ACC112 (cell line): Measurements from ENCODE around the gene SRPX2.

Experiments
- H2AFZ ChIP-seq: fragments of 200-600 bp; sonication (generic); one replicate; pipeline ENCODE4 v1.6.0; 2017; ENCODE audit warnings: antibody characterized with exemption, low read length; ENCODE audit not compliant: unreplicated experiment
- H3K27ac ChIP-seq: fragments of 200-600 bp; sonication (generic); 2 replicates; pipeline ENCODE4 v1.5.1; 2014; ENCODE audit warnings: low read depth, mild to moderate bottlenecking, antibody characterized with exemption, low read length, moderate library complexity
- H3K27me3 ChIP-seq: fragments of 200-600 bp; sonication (generic); 2 replicates; pipeline ENCODE4 v1.6.1; 2014; ENCODE audit warnings: mild to moderate bottlenecking, antibody characterized with exemption, low read length, moderate library complexity, mixed read lengths; ENCODE audit not compliant: insufficient read depth
- H3K36me3 ChIP-seq: fragments of 200-600 bp; sonication (generic); 2 replicates; pipeline ENCODE4 v1.6.1; 2016; ENCODE audit warnings: mild to moderate bottlenecking, antibody characterized with exemption, low read length, moderate library complexity, mixed read lengths; ENCODE audit not compliant: insufficient read depth
- H3K4me1 ChIP-seq: fragments of 200-600 bp; sonication (generic); one replicate; pipeline ENCODE4 v1.6.1; 2016; ENCODE audit warnings: low read length, mixed read lengths; ENCODE audit not compliant: insufficient read depth, unreplicated experiment, control insufficient read depth
- H3K4me3 ChIP-seq: fragments of 200-600 bp; sonication (generic); 2 replicates; pipeline ENCODE4 v1.5.1; 2014; ENCODE audit warnings: mild to moderate bottlenecking, low read depth, low read length
- H3K79me2 ChIP-seq: fragments of 200-600 bp; sonication (generic); one replicate; pipeline ENCODE4 v1.6.0; 2016; ENCODE audit warnings: low read length; ENCODE audit not compliant: control insufficient read depth, unreplicated experiment, insufficient read depth

The SRPX2 gene

DNA sequence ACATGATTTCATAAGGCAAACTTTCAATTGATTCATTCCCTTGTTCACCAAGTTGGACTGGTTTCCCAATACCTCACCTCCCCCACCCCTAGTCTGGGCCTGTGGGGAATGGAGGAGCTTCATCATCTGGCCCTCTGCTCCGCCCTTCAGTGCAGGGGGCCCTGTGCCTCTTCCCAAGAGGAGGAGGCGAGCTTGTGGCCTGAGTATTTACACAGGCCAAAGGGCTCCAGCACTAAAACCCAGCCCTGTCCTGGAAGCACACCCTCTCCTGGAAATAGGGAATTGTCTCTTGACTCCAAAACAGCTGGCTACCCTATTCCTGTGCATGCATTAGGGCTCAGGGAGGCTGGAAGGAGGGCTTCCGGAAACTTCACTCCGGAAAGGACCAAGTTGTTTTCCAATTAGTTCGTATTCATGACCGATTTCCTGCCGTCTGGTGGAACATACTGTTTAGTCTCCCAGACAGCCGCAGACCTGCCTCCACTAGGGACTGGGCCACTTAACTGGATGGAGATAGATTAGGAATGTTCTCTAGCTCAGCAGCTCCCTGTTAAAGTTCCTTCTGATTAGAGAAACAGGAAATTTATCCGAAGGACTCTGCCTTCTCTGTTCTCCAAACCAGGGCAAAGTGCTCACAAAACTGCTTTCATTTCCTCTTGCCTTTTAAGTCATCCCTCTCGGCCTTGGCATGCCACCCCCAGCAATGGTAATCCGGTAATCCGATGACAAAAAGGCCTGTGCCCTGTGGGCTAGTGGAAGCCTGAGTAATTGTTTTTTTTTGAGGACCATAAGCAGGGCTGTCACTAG is 5.8 kb downstream of the SRPX2 start:
- peaks cover 51% of the 10 kb centered on the region for H3K4me1 ChIP-seq
- H2AFZ ChIP-seq: no peak overlapping the region
- H3K4me3 ChIP-seq: peak overlapping the region; percentile 95
- peaks cover 29% of the 10 kb centered on the region for H3K79me2 ChIP-seq
- peaks cover 8% of the 10 kb centered on the region; the same call in 1 of the 2 replicates for H3K36me3 ChIP-seq
- H3K27ac ChIP-seq: peak overlapping the region; percentile 99
- no peaks in the 10 kb centered on the region for H3K27me3 ChIP-seq

DNA sequence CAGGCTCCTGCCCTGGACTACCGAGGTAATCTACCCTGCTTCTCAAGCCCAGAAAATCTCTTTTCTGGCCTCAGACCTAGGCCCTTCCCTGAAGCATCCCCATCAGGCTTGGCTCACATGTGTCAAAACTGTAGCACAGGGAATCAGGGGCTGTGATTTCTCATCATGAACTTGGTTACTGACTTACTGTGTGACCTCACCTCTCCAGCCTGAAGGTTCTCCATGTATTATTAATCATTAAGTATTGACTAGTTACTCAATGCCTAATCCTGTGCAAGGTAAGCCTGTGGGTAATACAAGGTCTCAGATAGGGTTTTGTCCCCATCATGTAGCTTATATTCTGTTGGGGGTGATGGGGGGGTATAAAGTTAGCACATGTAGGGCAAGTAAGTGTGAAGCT is 6.8 kb downstream of the SRPX2 start:
- no peak overlapping the region for H3K4me3 ChIP-seq
- peaks cover 8% of the 10 kb centered on the region; the same call in 1 of the 2 replicates for H3K36me3 ChIP-seq
- no peaks in the 10 kb centered on the region for H3K27me3 ChIP-seq
- peak overlapping the region; percentile 99 for H3K27ac ChIP-seq
- H2AFZ ChIP-seq: no peak overlapping the region
- H3K79me2 ChIP-seq: peaks cover 18% of the 10 kb centered on the region
- peaks cover 48% of the 10 kb centered on the region for H3K4me1 ChIP-seq

DNA sequence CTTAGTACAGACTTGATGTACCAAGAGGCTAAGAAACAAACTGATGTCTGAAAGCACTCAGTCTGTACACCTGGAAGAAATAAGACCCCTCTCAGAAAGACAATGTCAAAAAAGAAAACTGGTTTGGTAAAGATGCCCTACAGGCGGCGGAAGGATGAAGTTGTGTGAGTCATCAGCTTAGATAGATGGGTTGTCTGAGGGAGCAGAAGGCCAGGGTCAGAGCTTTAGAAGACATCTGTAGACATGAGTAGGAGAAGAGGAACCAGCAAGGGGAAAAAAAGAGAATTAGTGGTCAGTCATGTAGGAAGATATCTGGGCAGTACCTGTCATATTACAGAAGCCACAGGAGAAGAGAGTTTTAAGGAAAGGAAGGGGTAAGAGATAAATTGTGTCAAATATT is 8.3 kb downstream of the SRPX2 start:
- Histone ChIP-seq H2AFZ (no peak overlapping the region), H3K4me1 (peaks cover 35% of the 10 kb centered on the region), H3K27ac (no peak overlapping the region), H3K27me3 (no peaks in the 10 kb centered on the region), H3K4me3 (no peak overlapping the region), H3K79me2 (peaks cover 10% of the 10 kb centered on the region), H3K36me3 (peaks cover 8% of the 10 kb centered on the region; the same call in 1 of the 2 replicates)

DNA sequence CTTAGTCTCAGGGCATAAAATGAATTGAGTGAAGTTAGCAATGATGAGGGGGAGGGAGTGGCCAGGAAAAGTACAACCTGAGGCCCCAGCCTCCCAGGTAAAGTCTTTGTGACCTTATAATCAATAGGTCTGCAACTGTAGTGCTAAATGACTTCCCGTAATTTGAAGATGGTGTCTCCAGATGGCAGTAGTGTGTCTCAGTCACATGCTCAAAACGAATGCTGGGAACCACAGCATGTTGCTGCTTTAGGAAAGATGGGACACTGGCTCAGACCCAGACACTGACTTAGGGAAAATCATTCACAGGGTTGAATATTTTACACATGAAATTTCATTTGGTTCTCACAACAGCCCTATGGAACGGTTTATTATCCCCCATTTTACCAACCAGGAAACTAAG is 10.3 kb downstream of the SRPX2 start:
- Histone ChIP-seq H2AFZ (no peak overlapping the region), H3K36me3 (peaks cover 8% of the 10 kb centered on the region; the same call in 1 of the 2 replicates), H3K4me1 (peaks cover 29% of the 10 kb centered on the region), H3K4me3 (no peak overlapping the region), H3K27me3 (no peaks in the 10 kb centered on the region), H3K27ac (peak overlapping the region; percentile 23; the same call in 1 of the 2 replicates), H3K79me2 (peaks cover 9% of the 10 kb centered on the region)

DNA sequence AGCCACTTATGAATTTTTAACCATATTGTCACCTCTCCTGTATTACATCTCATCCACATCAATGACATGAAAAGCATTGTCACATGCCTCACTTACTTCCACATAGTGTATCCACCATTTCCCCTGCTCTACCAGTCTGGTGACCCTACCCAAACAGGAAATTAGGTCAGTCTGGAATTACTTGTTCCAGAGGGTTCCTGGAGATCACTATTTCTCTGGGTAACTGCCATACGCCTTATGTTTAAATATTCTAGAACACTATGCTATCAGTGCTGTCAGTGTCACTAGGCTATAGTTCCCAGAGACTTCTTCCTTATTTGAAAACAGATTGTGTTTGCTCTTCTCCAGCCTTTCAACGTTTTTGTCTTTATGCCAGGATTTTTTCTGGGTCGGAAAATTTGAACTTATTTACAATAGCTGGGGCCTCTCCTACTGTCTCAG is 15.0 kb downstream of the SRPX2 start:
- H3K36me3 ChIP-seq: peaks cover 9% of the 10 kb centered on the region; the same call in 1 of the 2 replicates
- no peak overlapping the region for H3K4me3 ChIP-seq
- H3K27ac ChIP-seq: peak overlapping the region; percentile 18
- peaks cover 39% of the 10 kb centered on the region for H3K4me1 ChIP-seq
- no peaks in the 10 kb centered on the region for H3K27me3 ChIP-seq
- H2AFZ ChIP-seq: no peak overlapping the region
- H3K79me2 ChIP-seq: peaks cover 6% of the 10 kb centered on the region

DNA sequence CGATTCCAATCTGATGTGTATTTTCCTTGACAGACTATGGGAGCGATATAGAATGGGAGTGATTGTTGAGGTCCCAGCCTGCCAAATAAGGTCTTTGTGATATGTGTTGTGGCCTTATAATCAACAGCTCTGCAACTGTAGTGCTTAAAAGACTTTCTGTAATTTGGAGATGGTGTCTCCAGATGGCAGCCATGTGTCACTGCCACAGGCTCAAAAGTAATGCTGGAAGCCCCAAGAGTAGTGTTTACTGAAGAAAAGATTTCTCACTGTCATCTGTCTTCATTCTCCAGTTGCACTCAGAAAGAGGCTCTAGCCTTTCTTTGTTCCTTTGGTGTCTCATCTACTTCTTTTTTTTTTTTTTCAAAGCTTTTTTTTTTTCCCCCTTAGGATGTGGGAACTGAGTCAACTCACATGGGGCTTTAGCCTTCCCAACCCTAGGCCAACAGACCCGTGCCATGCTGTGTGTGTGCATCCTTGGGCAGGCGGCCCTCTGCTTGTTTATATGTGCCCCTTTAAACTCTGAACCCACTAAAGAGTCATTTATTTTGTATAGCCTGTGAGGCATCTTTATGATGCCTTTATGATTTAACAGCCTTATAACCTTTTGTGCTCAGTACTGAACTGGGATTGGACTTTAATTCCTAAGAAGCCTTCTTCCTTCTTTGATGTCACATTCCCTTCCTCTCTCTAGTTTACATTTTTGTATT is 15.6 kb downstream of the SRPX2 start:
- H3K4me3 ChIP-seq: no peak overlapping the region
- H3K27me3 ChIP-seq: no peaks in the 10 kb centered on the region
- H3K4me1 ChIP-seq: peaks cover 34% of the 10 kb centered on the region
- no peak overlapping the region for H2AFZ ChIP-seq
- peaks cover 6% of the 10 kb centered on the region for H3K79me2 ChIP-seq
- H3K36me3 ChIP-seq: peaks cover 9% of the 10 kb centered on the region; the same call in 1 of the 2 replicates
- H3K27ac ChIP-seq: peak overlapping the region; percentile 18

DNA sequence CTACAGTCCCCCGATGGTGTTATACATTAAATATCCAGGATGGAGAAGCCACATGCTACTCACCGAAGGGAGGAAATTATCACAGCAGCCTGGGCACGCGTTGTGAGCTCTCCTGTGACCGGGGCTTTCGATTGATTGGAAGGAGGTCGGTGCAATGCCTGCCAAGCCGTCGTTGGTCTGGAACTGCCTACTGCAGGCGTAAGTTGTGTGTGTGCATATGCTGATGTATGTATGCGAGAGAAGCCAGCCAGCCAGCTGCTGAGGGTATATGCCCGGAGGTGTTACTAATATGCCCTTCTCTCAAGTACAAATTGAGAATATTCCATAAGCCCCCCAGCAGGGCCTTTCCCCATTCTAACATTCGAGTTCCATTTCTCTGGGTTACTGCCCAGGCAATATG is 18.2 kb downstream of the SRPX2 start:
- H3K27me3 ChIP-seq: no peaks in the 10 kb centered on the region
- H3K27ac ChIP-seq: 0 out of 2 replicates have a peak overlapping the region, but pooled peaks have one; percentile 44
- H3K79me2 ChIP-seq: peaks cover 6% of the 10 kb centered on the region
- H2AFZ ChIP-seq: no peak overlapping the region
- H3K36me3 ChIP-seq: peaks cover 12% of the 10 kb centered on the region
- H3K4me1 ChIP-seq: peaks cover 33% of the 10 kb centered on the region
- H3K4me3 ChIP-seq: no peak overlapping the region

DNA sequence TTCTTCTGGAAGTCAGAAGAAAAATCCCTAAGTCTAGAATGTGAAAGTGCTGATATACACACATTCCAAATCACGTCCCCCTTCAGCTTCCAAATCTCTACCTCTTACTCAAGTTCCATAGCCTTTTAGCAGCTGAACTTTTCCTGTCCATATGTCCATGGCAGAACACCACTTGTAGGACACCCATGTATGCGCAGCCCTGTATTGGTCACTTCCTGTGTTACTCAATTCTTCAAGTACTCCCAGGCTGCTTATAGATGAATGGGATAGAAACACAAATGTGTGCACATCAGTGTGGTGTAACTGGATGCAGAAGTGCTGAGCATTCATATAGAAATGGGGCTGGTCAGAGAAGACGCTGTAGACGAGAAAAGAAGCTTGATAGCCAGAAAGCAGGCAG is 18.8 kb downstream of the SRPX2 start:
- peak overlapping the region; percentile 44; the same call in 1 of the 2 replicates for H3K27ac ChIP-seq
- H3K79me2 ChIP-seq: peaks cover 6% of the 10 kb centered on the region
- H3K36me3 ChIP-seq: peaks cover 12% of the 10 kb centered on the region
- H3K4me3 ChIP-seq: no peak overlapping the region
- H3K4me1 ChIP-seq: peaks cover 33% of the 10 kb centered on the region
- no peak overlapping the region for H2AFZ ChIP-seq
- no peaks in the 10 kb centered on the region for H3K27me3 ChIP-seq

DNA sequence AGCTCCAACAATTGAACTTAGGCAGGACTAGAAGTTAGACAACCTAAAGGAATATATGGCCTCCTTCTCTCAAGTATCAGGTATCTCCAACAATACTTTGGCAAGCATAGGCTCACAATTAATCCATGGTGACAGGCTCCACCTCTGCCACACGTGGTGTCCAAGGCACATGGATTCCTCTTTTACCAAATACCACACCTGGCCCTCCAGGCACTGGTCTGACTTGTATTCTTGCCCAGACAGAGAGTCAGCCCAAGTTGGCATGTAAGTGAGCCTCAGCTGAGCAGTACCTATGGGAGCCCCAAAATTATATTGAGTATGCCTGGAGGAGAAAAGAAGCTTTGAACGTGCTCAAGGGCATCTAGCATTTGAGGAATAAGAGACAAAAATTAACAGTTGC is 19.6 kb downstream of the SRPX2 start:
- Histone ChIP-seq H3K79me2 (peaks cover 6% of the 10 kb centered on the region), H2AFZ (no peak overlapping the region), H3K27ac (no peak overlapping the region), H3K4me1 (peaks cover 27% of the 10 kb centered on the region), H3K36me3 (peaks cover 12% of the 10 kb centered on the region), H3K4me3 (no peak overlapping the region), H3K27me3 (no peaks in the 10 kb centered on the region)

DNA sequence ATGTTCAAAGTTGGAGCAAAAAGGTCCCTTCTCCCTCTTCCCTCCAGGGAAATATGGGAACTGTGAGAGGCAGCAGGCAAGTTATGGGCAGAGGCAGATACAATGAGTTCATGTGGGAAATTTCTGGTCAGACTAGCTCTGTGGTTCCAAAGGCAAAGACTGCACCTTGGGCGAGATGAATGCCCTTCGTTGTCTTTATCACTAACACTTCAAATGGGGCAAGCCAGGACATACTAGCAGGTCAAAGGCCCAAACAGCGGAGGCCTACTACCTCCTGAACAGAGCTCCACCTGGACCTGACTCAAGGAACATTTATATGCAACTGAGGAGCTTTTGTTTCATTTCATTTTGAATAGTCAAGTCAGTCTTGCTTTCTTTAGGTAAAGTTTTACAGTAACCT is 29.0 kb downstream of the SRPX2 start:
- peak overlapping the region; percentile 81 for H3K27ac ChIP-seq
- no peaks in the 10 kb centered on the region for H3K27me3 ChIP-seq
- no peak overlapping the region for H2AFZ ChIP-seq

More for the DNA sequence above, 29.0 kb downstream of the SRPX2 start:
- Histone ChIP-seq H3K4me3 (no peak overlapping the region), H3K79me2 (no peaks in the 10 kb centered on the region), H3K4me1 (peaks cover 30% of the 10 kb centered on the region), H3K36me3 (peaks cover 9% of the 10 kb centered on the region; the same call in 1 of the 2 replicates)
